HUDEP-2 (cell line): ENCODE data around the gene ABLIM2.
A peak's percentile ranks its signal among the peaks of the same experiment; 100 is the strongest.

Experiments
- DNase-seq, 76 experiments: peaks; one replicate each; lab custom pipeline; 2025; ENCODE audit not compliant: unreplicated experiment in 76 of 76; lab: John Stamatoyannopoulos, UW

The ABLIM2 gene

DNA sequence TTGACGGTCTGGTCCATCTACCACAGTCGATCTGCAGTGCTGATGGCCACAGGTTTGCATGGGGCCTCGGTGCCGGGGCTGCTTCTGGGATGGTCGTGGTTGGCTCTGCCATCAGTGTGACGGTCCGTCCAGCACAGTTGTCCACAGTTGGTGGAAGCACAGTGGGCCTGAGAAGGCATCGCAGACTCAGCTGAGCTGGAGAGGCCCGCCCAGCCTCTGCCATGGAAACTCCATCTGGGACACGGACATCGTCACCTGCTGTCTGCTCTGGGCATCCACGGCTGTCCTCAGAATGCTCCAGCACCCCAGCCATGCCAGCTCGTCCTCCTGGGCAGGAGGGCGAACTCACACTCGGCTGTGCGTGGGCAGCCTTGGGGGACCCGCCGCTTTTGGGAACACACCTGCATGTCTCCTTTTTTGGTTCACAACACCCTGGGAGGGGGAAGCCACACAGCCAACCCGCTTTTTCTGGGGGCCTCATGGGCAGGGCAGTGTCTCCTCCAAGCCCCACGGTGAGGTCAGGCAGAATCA lies 33.0 kb downstream of the ABLIM2 start:
- no peak for DNase-seq

DNA sequence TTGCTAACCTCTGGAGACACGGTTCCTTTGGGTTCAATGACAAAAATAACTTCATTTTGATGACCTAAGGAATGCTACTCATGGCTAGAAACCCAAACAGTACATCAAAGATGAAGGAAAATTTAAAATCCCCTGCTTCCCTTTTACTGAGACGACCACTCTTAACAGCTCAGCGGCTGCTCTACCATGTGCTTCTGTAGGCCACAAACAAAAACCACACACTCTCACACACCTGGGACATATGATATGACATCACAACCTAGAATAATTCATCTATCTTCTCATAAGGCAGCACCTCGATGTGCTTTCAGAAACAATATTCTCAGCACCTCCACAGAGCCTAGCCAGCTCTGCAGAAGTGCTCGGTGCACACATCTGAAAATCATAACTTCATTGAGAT lies 34.7 kb downstream of the ABLIM2 start:
- no peak for DNase-seq

DNA sequence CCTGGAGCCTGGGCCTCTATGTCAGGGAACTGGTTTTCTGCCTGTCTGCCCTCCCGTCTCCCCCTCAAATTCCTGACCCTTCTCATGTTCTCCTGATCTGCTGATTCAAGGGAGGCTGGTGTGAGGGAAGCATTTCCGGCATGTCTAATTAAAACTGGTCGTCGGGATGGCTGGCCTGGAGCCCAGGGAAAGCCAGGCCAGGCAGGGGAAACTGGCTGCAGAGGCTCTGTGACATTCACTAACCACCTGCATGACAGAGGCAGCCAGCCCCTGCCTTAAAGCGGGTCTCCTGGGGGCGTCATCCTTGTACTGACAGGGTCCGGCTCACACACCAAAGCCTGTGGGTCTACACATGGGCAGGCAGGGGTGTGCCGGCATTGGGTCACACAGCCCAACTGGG lies 35.2 kb downstream of the ABLIM2 start:
- DNase-seq, result no peak

- no peak for DNase-seq
Observed at GRCh38 chr4:8122746-8123145, 35.9 kb downstream of the ABLIM2 start.

DNA sequence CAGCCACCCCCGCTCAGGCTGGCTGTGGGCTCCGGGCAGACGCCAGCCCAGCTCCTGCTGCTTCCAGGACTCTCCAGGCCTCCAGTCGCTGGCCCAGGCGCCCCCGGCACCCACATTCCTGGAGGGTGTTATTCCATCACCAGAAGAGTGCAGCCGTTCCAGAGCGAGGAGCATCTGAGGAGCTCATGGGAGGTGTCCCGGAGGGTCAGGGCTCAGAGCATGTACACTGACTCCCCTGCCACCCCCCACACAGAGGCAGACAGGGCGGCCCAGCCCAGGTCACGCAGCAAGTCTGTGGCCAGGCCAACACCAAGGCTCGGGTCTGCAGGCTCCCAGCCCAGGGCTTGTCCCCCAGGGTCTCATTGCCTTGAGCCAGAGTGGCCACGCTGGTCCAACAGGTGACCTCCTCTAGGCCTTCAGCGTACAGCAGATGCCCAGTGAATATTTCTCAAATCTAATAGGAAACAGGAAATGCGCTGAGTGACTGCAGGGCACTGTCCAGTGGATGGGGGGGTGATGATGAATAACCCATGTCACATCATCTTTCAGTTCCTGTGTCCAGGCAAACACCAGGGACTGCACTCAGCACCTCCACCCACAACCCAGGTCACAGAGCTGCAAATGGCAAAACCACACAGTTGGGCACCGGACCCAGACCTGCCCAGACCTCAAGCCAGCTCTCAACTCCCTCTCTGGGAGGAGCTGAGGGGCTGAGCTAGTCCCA lies 37.2 kb downstream of the ABLIM2 start:
- DNase-seq, result no peak

DNA sequence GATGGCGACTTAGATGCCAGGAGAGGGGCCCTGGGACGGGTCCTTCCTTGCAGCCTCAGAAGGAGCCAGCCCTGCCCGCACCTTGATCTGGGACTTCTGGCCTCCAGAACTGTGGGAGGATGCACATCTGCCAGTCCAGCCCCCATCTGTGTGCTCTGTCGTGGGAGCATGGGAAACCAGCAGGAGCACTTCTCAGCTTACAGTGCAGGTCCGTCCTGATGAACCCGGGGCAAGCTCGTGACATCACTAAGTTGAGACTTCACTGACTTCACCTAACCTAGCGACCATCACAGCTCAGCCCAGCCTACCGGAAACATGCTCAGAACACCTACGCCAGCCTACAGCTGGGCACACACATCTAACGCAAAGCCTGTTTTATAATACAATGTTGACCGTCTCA lies 38.1 kb downstream of the ABLIM2 start:
- DNase-seq, result no peak

- no peak for DNase-seq
Observed at GRCh38 chr4:8119877-8120276, 38.7 kb downstream of the ABLIM2 start.

- no peak for DNase-seq
Observed at GRCh38 chr4:8118531-8118930, 40.1 kb downstream of the ABLIM2 start.

DNA sequence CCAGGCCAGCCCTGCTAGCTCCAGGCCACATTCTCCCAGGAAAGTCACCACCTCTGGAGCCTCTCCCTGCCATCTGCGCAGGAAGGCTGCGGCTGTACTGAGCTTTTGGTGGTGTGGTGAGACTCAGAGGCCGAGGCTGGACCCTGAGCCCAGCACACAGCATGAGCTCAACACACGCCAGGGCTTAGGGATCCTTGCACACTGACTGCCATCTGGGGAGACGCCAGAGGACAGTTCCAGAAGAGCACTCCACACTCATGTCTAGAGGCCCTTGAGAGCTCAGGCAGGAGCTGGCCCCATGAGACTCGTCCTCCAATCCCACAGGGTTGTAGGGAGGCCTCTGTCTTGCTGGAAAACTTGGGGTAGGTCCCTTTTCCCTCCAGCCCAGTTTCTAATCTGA lies 40.6 kb downstream of the ABLIM2 start:
- DNase-seq, result no peak

- peak in 45 of 76 experiments; percentile 1 to 54 (median 27) for DNase-seq
Observed at GRCh38 chr4:8117278-8117682, 41.3 kb downstream of the ABLIM2 start.

DNA sequence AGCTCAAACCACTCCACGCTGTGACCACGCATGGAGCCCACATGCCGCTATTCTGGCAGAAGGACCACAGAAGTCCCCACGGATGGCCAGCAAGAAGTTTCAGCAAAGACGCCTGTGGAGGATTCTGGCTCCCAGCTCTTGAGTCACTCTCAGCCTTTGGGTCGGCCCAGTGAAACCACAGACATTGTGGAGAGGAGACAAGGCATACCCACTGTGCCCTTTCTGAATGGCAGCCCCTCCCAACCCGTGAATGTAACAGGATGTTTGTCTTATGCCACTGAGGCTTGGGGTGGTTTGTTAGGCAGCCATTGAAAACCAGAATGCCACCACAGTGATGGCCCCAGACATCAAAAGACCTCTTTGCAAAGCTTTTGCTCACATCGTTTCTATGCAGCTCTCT lies 42.7 kb downstream of the ABLIM2 start:
- DNase-seq, result no peak

DNA sequence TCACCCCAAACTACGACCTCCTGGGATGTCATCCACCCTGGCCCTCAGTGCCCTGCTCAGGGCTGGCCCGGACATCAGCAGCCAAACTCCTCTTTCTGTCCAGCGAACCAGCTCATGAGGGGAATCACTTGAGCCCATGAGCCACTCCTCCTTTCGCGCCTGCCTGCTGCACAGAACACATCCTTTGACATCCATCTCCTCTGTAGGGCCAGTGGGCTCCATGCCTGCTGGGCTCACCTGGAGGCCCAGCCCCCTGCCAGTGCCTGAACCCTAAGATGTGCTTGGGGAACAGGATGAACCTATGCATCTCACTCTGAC lies 43.5 kb downstream of the ABLIM2 start:
- no peak for DNase-seq

DNA sequence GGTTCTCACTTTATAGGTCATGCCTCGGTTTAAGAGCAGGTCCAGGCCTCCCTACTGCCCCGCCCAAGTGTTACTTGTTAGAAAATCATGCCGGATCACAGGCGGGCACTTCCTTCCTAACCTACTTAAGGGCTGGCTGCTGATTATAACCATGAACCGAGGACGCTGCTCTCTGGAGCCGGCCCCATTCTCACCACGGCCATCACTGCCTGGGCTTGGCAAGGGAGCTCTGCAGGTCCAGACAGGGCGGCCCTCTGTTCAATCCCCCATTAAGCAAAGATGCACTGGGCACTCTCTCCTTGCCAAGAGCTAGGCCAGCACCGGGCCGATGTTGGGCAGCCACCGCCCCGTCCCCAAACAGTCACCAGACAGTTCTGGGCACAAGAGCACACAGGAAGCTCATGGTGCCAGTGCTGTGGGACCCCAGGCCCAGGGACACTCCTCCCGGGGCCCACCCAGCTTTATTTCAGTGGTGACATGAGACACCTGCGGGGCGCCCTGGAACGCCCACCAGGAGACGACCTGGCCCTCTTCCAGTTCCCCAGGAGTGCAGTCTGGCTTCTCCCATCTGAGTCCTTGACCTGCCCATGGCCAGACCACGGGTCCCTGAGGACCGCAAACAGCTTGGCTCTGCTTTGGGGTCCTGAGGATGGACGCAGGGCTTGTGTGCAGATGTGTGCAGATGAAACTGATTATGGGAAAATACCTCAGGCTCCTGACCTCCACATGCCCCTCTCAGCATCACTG lies 44.0 kb downstream of the ABLIM2 start:
- no peak for DNase-seq

GRCh38 chr4:8113611-8114377 lies 44.8 kb downstream of the ABLIM2 start:
- DNase-seq, result no peak

DNA sequence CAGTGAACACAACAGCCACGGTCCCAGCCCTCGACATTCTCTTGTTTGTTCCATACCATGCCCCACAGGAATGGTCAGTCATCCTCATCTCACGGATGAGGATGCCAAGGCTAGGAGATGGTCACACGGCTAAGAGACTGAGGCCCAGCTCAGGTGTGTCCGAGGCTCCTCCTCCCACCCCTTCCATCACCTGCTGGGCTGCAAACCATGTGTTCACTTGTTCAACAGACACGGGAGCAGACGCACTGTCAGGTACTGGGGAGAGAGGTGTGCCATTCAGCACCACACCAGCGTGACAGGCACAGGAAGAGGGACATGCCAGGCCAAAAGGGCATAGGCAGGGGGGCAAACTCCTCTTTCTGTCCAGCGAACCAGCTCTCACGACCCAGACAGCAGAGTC lies 45.9 kb downstream of the ABLIM2 start:
- no peak for DNase-seq

DNA sequence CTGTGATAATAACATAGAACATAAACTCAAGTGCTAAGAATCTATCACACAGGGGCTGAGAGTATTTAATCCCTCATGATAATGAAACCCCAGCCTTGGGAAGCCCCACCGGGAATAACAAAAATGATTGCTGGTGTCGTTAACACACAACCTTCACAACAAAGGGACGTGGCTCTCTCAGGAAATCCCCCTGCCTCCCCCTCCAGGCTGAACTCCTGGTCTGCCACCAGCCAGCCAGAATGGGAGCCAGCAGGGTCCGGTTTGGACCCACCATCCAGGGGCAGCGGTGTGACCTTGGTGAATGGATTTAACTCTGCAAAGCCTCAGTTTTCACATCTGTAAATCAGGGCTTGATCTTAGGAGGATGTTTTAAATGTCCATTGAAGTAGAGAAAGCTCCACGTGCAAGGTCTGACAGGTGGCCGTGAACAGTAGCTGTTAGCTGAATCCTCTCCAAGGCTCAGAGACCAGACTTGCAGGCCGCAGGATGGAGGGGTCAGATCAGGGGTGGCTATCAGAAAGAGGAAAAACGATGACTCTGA lies 46.5 kb downstream of the ABLIM2 start:
- DNase-seq, result no peak

- DNase-seq, result peak in 2 of 76 experiments; percentile 5 to 9
Observed at GRCh38 chr4:8110071-8110986, 48.3 kb downstream of the ABLIM2 start.

DNA sequence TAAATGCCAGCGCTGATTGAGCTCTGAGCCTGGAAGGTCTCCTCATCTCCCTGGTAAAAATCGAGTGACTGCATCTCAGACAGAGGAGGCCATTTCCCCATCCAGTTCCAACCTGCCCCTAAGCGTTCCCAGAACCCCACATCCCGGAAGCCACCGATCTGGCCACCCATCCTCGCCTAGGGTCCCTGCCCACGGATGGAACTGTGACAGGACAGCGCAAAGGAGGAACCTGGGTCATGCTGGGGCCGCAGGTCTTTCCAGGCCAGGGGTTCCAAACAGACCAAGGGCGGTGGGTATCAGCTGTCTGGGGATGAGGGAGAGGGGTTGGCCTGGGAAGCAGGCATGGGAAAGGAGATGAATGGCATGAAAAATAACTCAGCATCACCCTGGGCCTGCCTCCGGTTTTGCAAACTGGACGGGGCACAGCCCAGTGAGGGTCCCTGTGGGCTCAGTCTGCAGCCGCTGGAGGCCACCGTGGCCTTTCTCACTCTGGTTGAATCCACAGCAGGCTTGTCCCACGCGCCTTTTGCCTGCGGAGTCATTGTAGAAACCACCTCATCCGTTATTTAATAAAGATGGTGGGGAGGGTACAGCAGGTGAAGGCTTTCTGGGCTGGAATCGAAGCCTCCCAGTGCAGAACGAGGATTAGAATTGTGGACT lies 49.1 kb downstream of the ABLIM2 start:
- no peak for DNase-seq

GRCh38 chr4:8108991-8109390 lies 49.6 kb downstream of the ABLIM2 start:
- DNase-seq, result no peak

GRCh38 chr4:8108261-8108660 lies 50.4 kb downstream of the ABLIM2 start:
- no peak for DNase-seq
